IMR-90 (cell line): ENCODE results near the gene ZNF524. TPM values are rescaled to one million over a fixed set of nuclear protein-coding genes. Genes with fewer than 3 reads are reported as not detected.

Experiments used
- ATAC-seq: fragments of 200-7000 bp; cut with Tn5 transposase; 2 replicates; pipeline ENCODE4 v1.9.1; 2020; ENCODE audit warnings: low read depth, mild to moderate bottlenecking, moderate library complexity
- BruUV-seq: library from RNA; stranded (reverse); fragments of 400-500 nt; replicated peaks from 2 replicates; lab custom pipeline; 2021; lab: Mats Ljungman, UMichigan
- CTCF ChIA-PET: fragments of 300-600 bp; formaldehyde crosslinking; extraction: SDS; loops from one replicate; lab custom pipeline; 2021; ENCODE audit warnings: antibody characterized with exemption; lab: Yijun Ruan, JAX
- POLR2A ChIA-PET: fragments of 300-600 bp; sonication (Branson Sonifier 250); formaldehyde crosslinking; loops from one replicate; lab custom pipeline; 2022; ENCODE audit warnings: antibody characterized with exemption; ENCODE audit not compliant: unreplicated experiment; lab: Charles Lee
- DNase-seq: peaks from one replicate; pipeline ENCODE4 v3.0.0; 2013
- H2AFZ ChIP-seq: replicated peaks from 2 replicates; pipeline ENCODE3; 2013; ENCODE audit warnings: low read length, mild to moderate bottlenecking; ENCODE audit not compliant: poor library complexity
- H2AK5ac ChIP-seq: 2 replicates; pipeline ENCODE4 v1.6.1; 2013; ENCODE audit warnings: low read depth, low read length, inconsistent platforms
- H2AK9ac ChIP-seq: replicated peaks from 2 replicates; pipeline ENCODE3; 2013; ENCODE audit warnings: mild to moderate bottlenecking, low read depth, low read length, moderate library complexity; ENCODE audit not compliant: poor library complexity
- H2BK120ac ChIP-seq: 2 replicates; pipeline ENCODE4 v1.6.1; 2013; ENCODE audit warnings: low read depth, low read length, inconsistent platforms
- H2BK15ac ChIP-seq: 3 replicates; pipeline ENCODE4 v1.6.1; 2013; ENCODE audit warnings: low read depth, low read length, inconsistent platforms
- H2BK20ac ChIP-seq: 2 replicates; pipeline ENCODE4 v1.6.1; 2013; ENCODE audit warnings: low read depth, mild to moderate bottlenecking, inconsistent platforms, low read length, moderate library complexity
- H2BK5ac ChIP-seq: 2 replicates; pipeline ENCODE4 v1.6.1; 2013; ENCODE audit warnings: mild to moderate bottlenecking, low read depth, low read length, inconsistent platforms; ENCODE audit not compliant: poor library complexity, severe bottlenecking
- H3K14ac ChIP-seq: replicated peaks from 2 replicates; pipeline ENCODE4 v1.6.1; 2013; ENCODE audit warnings: low read depth, low read length, inconsistent platforms
- H3K18ac ChIP-seq: 2 replicates; pipeline ENCODE4 v1.6.1; 2013; ENCODE audit warnings: low read depth, low read length, control low read depth
- H3K23ac ChIP-seq: 2 replicates; pipeline ENCODE4 v1.6.1; 2013; ENCODE audit warnings: low read depth, low read length, inconsistent platforms
- H3K27ac ChIP-seq: 2 replicates; pipeline ENCODE4 v1.5.1; 2013; ENCODE audit warnings: mild to moderate bottlenecking, control low read depth, low read length; ENCODE audit not compliant: insufficient read depth
- H3K27me3 ChIP-seq: 2 replicates; pipeline ENCODE4 v1.6.1; 2013; ENCODE audit warnings: low read length; ENCODE audit not compliant: control insufficient read depth, insufficient read depth
- H3K36me3 ChIP-seq: 2 replicates; pipeline ENCODE4 v1.6.1; 2013; ENCODE audit warnings: low read length, mixed read lengths; ENCODE audit not compliant: control insufficient read depth, insufficient read depth
- H3K4ac ChIP-seq: 2 replicates; pipeline ENCODE4 v1.6.1; 2013; ENCODE audit warnings: low read depth, low read length, inconsistent platforms
- H3K4me1 ChIP-seq: 2 replicates; pipeline ENCODE4 v1.6.1; 2013; ENCODE audit warnings: low read length, mixed read lengths; ENCODE audit not compliant: control insufficient read depth, insufficient read depth
- H3K4me2 ChIP-seq: 2 replicates; pipeline ENCODE4 v1.6.1; 2013; ENCODE audit warnings: low read depth, mild to moderate bottlenecking, control low read depth, low read length, moderate library complexity
- H3K4me3 ChIP-seq: 2 replicates; pipeline ENCODE4 v1.5.1; 2013; ENCODE audit warnings: low read depth, mild to moderate bottlenecking, control low read depth, low read length, moderate library complexity; ENCODE audit not compliant: insufficient read depth
- H3K56ac ChIP-seq: 2 replicates; pipeline ENCODE4 v1.6.1; 2013; ENCODE audit warnings: low read length, inconsistent platforms; ENCODE audit not compliant: insufficient read depth; ENCODE audit errors: extremely low read depth
- H3K79me1 ChIP-seq, 2 experiments: 2 replicates each; pipeline ENCODE4 v1.6.1; 2013; ENCODE audit warnings: low read length in 2 of 2, inconsistent platforms in 1 of 2, low read depth in 1 of 2
- H3K9ac ChIP-seq: 2 replicates; pipeline ENCODE4 v1.6.1; 2013; ENCODE audit warnings: low read depth, low read length, control low read depth
- H3K9me1 ChIP-seq: 2 replicates; pipeline ENCODE4 v1.6.1; 2013; ENCODE audit warnings: low read length, inconsistent platforms; ENCODE audit not compliant: insufficient read depth
- H3K9me3 ChIP-seq: 2 replicates; pipeline ENCODE4 v1.6.1; 2013; ENCODE audit warnings: low read length; ENCODE audit not compliant: control insufficient read depth, insufficient read depth
- H4K20me1 ChIP-seq: 2 replicates; pipeline ENCODE4 v1.6.1; 2013; ENCODE audit warnings: low read length, inconsistent platforms; ENCODE audit not compliant: insufficient read depth
- H4K5ac ChIP-seq: 2 replicates; pipeline ENCODE4 v1.6.1; 2013; ENCODE audit warnings: mild to moderate bottlenecking, low read depth, low read length, control low read depth
- H4K8ac ChIP-seq, 2 experiments: 2 replicates each; pipeline ENCODE4 v1.6.1; 2013; ENCODE audit warnings: low read depth in 2 of 2, low read length in 2 of 2, control low read depth in 1 of 2, inconsistent platforms in 1 of 2
- H4K91ac ChIP-seq: 2 replicates; pipeline ENCODE4 v1.6.1; 2013; ENCODE audit warnings: low read depth, low read length, inconsistent platforms; ENCODE audit not compliant: insufficient read depth
- BHLHE40 ChIP-seq: fragments of 150-350 bp; IDR thresholded peaks from 2 replicates; pipeline ENCODE4 v1.6.1; 2016; ENCODE audit warnings: mild to moderate bottlenecking, low read depth, low read length
- CHD1 ChIP-seq: IDR thresholded peaks from 2 replicates; pipeline ENCODE4 v1.6.1; 2012; ENCODE audit warnings: low read depth, low read length, improper control_type of control experiment
- CTCF ChIP-seq: conservative IDR thresholded peaks from 2 replicates; pipeline ENCODE4 v1.5.1; 2012; ENCODE audit warnings: mild to moderate bottlenecking, low read depth, low read length, improper control_type of control experiment
- ELK1 ChIP-seq: fragments of 150-350 bp; IDR thresholded peaks from 2 replicates; pipeline ENCODE4 v1.6.1; 2016; ENCODE audit warnings: low read depth, mild to moderate bottlenecking, low read length, moderate library complexity, borderline replicate concordance
- FOS ChIP-seq: fragments of 150-350 bp; IDR thresholded peaks from 2 replicates; pipeline ENCODE4 v1.6.1; 2016; ENCODE audit warnings: low read depth, low read length
- MAFK ChIP-seq: IDR thresholded peaks from 2 replicates; pipeline ENCODE4 v1.6.1; 2012; ENCODE audit warnings: low read depth, low read length, improper control_type of control experiment
- MAZ ChIP-seq: IDR thresholded peaks from 2 replicates; pipeline ENCODE4 v1.6.1; 2012; ENCODE audit warnings: low read depth, mild to moderate bottlenecking, low read length, improper control_type of control experiment, moderate library complexity, borderline replicate concordance
- POLR2A ChIP-seq: IDR thresholded peaks from 2 replicates; pipeline ENCODE4 v1.6.1; 2012; ENCODE audit warnings: mild to moderate bottlenecking, low read depth, low read length
- RAD21 ChIP-seq: IDR thresholded peaks from 2 replicates; pipeline ENCODE4 v1.6.1; 2012; ENCODE audit warnings: low read length, improper control_type of control experiment
- RFX5 ChIP-seq: IDR thresholded peaks from 2 replicates; pipeline ENCODE4 v1.8.0; 2012; ENCODE audit warnings: low read depth, mild to moderate bottlenecking, low read length, moderate library complexity
- SMC3 ChIP-seq: fragments of 150-350 bp; IDR thresholded peaks from 2 replicates; pipeline ENCODE4 v1.6.1; 2016; ENCODE audit warnings: low read depth, mild to moderate bottlenecking, antibody characterized with exemption, low read length, moderate library complexity
- USF2 ChIP-seq: fragments of 150-350 bp; IDR thresholded peaks from 2 replicates; pipeline ENCODE4 v1.6.1; 2017; ENCODE audit warnings: mild to moderate bottlenecking, antibody characterized with exemption, low read length, low read depth
- WGBS, 2 experiments: methylation state at CpG; one replicate each; pipeline versions ENCODE4 v1.1.5 to v1.1.7; 2013; ENCODE audit warnings: missing lambda C conversion rate in 2 of 2; ENCODE audit not compliant: insufficient read length in 1 of 2; ENCODE audit errors: extremely low coverage in 2 of 2; 5-methylcytosine and 5-hydroxymethylcytosine counted together
- dilution Hi-C: fragments of 300-500 bp; cut with HindIII; formaldehyde crosslinking; loops from one replicate; pipeline ENCODE4 v1.14.3; 2018; ENCODE audit warnings: low sequenced_read_pairs; ENCODE audit not compliant: unreplicated experiment
- in situ Hi-C: fragments of 300-500 bp; cut with MboI; formaldehyde crosslinking; loops from 3 replicates; pipeline ENCODE4 v1.14.3; 2019; ENCODE audit warnings: low sequenced_read_pairs, inconsistent platforms, mixed read lengths
- intact Hi-C: fragments of 100-400 bp; cut with micrococcal nuclease; formaldehyde crosslinking; loops from 2 replicates; pipeline ENCODE4 v1.10.0; 2022
- polyA plus RNA-seq, 3 experiments: library from polyadenylated mRNA; depleted of rRNA; stranded (reverse); fragments of >200 nt; gene quantifications; 2 replicates each; pipeline ENCODE4 v1.2.3, GENCODE V29; 2012; ENCODE audit warnings: low replicate concordance in 1 of 3
- total RNA-seq: library from RNA; depleted of rRNA; stranded (reverse); fragments of >200 nt; gene quantifications from 2 replicates; pipeline ENCODE4 v1.2.3, GENCODE V29; 2012

Gene ZNF524
- total and polyA plus RNA-seq, 2 of the 4 experiments (the other 2 are of a cell fraction), result 2.3 to 6.6 TPM

- Histone ChIP-seq H2BK120ac (no peak overlapping the region), H3K9ac (no peak overlapping the region), H3K18ac (no peak overlapping the region), H2AK9ac (no peak overlapping the region), H4K5ac (no peak overlapping the region), H4K20me1 (peaks cover 30% of the 10 kb centered on the region), H3K4me1 (peaks cover 5% of the 10 kb centered on the region), H3K27ac (no peak overlapping the region), H2AK5ac (no peak overlapping the region), H4K91ac (no peak overlapping the region), H3K23ac (no peak overlapping the region), H4K8ac (no peak overlapping the region), H3K4ac (no peak overlapping the region), H3K4me2 (no peak overlapping the region), H3K9me1 (peaks cover 13% of the 10 kb centered on the region), H2BK5ac (no peak overlapping the region), H3K79me1 (peaks cover 35 to 55% of the 10 kb centered on the region in 2 experiments), H3K36me3 (peaks cover 44% of the 10 kb centered on the region), H3K27me3 (no peaks in the 10 kb centered on the region), H2AFZ (no peak overlapping the region), H3K9me3 (peaks cover 5% of the 10 kb centered on the region; the same call in 1 of the 2 replicates), H3K56ac (no peak overlapping the region), H2BK15ac (no peak overlapping the region), H3K14ac (no peak overlapping the region), H2BK20ac (no peak overlapping the region), H3K4me3 (no peak overlapping the region)
- ChIA-PET POLR2A (no interaction called here), CTCF (no interaction called here)
- no TSS peak for BruUV-seq
- ATAC-seq (no peak), DNase-seq (no peak)
- intact Hi-C loops (no loop called here), dilution Hi-C loops (no loop called here), in situ Hi-C loops (no loop called here)
- WGBS, 2 experiments, result 98 to 100% methylated on average over 4 to 41 of the region's 75 CpGs
- TF ChIP-seq CHD1 (no peak), RFX5 (no peak), SMC3 (no peak), CTCF (no peak), POLR2A (no peak), FOS (no peak), MAZ (no peak), MAFK (no peak), BHLHE40 (no peak), USF2 (no peak), RAD21 (no peak), ELK1 (no peak)
These were observed 14.0 kb downstream of the ZNF524 start for GRCh38 chr19:55613930-55614710.
